Adipocyte (in vitro differentiated cells): ENCODE results near the gene VPS52.

Experiments used
- DNase-seq: peaks from one replicate; pipeline ENCODE4 v3.0.0-alpha.2; 2015; ENCODE audit warnings: low read depth
- H3K27me3 ChIP-seq: replicated peaks from 2 replicates; pipeline ENCODE4 v1.7.0; 2013; ENCODE audit warnings: mild to moderate bottlenecking, low read length, moderate library complexity; ENCODE audit not compliant: control insufficient read depth, insufficient read depth
- H3K36me3 ChIP-seq: 2 replicates; pipeline ENCODE4 v1.7.0; 2013; ENCODE audit warnings: low read length, mild to moderate bottlenecking, moderate library complexity; ENCODE audit not compliant: control insufficient read depth, insufficient read depth, severe bottlenecking
- H3K4me1 ChIP-seq: 2 replicates; pipeline ENCODE4 v1.7.0; 2013; ENCODE audit warnings: mild to moderate bottlenecking, low read length, moderate library complexity; ENCODE audit not compliant: control insufficient read depth, insufficient read depth
- H3K4me3 ChIP-seq: 2 replicates; pipeline ENCODE4 v1.7.0; 2013; ENCODE audit warnings: mild to moderate bottlenecking, low read length, moderate library complexity
- H3K9ac ChIP-seq: 2 replicates; pipeline ENCODE4 v1.7.0; 2013; ENCODE audit warnings: mild to moderate bottlenecking, low read length, moderate library complexity
- H3K9me3 ChIP-seq: 2 replicates; pipeline ENCODE4 v1.7.0; 2013; ENCODE audit warnings: mild to moderate bottlenecking, low read length, moderate library complexity; ENCODE audit not compliant: control insufficient read depth

The VPS52 gene

DNA sequence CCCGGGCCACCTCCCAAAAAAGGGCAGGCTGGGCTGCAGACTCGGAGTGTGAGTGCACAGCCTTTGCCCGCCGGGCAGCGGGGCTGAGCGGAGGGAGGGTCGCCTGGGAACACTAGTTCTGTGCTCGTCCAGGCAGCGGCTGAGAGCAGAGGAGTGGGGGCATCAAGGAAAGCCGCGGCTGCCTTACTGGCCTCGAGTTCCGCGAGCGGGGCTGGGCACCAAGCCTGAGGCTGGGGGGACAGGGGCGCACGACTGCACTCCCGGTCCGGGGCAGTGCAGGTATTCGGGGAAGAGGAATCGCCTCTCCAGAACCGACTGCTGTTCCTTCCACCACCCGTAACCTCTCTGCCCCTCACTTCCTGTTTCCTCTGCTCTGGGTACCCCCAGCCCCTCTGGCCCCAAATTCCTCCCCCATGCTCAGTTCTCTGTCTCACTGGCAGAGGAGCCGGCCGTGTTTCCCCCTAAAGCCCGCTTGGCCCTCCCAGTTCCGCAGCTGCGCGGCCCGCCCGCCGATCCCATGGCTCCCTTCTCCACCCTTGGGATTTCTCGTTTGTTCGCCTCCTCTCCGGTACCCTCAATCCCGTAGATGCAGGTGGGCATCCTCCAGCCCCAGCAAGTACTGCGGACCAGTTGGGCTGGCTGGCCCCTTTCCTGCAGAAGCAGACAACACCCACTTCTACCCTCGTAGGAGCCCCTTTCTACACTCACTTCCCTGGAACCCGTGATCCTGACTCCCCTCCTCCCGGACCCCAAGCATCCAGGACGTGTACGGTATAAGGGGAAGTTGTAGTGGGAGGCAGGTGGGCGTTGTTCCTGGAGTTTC, 58.3 kb downstream of the VPS52 start:
- peak overlapping the region; percentile 84 for H3K4me3 ChIP-seq
- H3K9me3 ChIP-seq = no peaks in the 10 kb centered on the region
- peaks cover 17% of the 10 kb centered on the region for H3K36me3 ChIP-seq
- peak overlapping the region; percentile 89 for H3K9ac ChIP-seq
- peak; percentile 53 for DNase-seq
- no peaks in the 10 kb centered on the region for H3K27me3 ChIP-seq
- H3K4me1 ChIP-seq = peaks cover 16% of the 10 kb centered on the region

DNA sequence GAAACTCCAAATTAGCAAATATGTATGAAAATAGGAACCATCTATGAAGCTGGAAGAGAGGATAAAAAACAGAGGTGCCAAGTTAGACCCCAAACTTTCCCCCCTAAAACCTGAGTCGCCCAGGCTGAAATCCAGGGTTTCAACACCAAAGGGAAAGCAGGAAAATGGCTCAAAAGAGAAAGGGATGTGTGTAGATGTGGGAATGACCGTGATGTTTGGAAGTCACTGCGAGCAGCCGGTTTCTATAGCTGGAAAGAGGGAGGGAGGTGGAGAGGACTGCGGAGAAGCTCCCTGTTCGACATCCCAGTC, 58.9 kb downstream of the VPS52 start:
- Histone ChIP-seq H3K27me3 (no peaks in the 10 kb centered on the region), H3K36me3 (peaks cover 17% of the 10 kb centered on the region), H3K4me1 (peaks cover 16% of the 10 kb centered on the region), H3K9me3 (no peaks in the 10 kb centered on the region), H3K9ac (peak overlapping the region; percentile 89), H3K4me3 (peak overlapping the region; percentile 84)
- no peak for DNase-seq

DNA sequence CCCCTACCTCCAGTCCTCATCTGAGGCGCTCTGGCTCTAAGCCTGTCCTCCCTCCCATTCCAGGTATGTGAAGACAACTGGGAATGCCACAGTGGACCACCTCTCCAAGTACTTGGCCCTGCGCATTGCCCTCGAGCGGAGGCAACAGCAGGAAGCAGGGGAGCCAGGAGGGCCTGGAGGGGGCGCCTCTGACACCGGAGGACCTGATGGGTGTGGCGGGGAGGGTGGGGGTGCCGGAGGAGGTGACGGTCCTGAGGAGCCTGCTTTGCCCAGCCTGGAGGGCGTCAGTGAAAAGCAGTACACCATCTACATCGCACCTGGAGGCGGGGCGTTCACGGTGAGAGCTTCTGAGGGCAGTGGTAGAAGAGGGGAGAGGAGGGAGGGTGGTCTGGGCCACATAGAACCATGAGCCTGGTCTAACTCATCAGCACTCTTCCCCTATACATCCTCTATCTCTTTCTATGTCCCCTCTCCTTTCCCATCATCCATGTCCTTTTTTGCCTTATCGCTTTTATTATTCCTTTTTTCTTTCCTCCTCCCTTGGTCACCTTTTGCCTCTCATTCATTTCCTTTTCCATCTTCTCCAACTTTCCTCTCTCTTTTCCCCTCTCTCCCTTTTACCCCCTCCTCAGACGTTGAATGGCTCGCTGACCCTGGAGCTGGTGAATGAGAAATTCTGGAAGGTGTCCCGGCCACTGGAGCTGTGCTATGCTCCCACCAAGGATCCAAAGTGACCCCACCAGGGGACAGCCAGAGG, 59.8 kb downstream of the VPS52 start:
- H3K9ac ChIP-seq = peak overlapping the region; percentile 89
- no peak for DNase-seq
- peaks cover 17% of the 10 kb centered on the region for H3K36me3 ChIP-seq
- H3K4me1 ChIP-seq = peaks cover 21% of the 10 kb centered on the region
- H3K4me3 ChIP-seq = no peak overlapping the region
- no peaks in the 10 kb centered on the region for H3K27me3 ChIP-seq
- no peaks in the 10 kb centered on the region for H3K9me3 ChIP-seq

DNA sequence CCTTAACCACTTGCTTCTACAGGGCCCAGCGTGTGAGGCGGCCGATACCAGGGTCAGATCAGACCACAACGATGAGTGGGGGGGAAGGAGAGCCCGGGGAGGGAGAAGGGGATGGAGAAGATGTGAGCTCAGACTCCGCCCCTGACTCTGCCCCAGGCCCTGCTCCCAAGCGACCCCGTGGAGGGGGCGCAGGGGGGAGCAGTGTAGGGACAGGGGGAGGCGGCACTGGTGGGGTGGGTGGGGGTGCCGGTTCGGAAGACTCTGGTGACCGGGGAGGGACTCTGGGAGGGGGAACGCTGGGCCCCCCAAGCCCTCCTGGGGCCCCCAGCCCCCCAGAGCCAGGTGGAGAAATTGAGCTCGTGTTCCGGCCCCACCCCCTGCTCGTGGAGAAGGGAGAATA, 60.5 kb downstream of the VPS52 start:
- H3K27me3 ChIP-seq = no peaks in the 10 kb centered on the region
- no peak for DNase-seq
- peaks cover 25% of the 10 kb centered on the region for H3K4me1 ChIP-seq
- peaks cover 17% of the 10 kb centered on the region for H3K36me3 ChIP-seq
- no peaks in the 10 kb centered on the region for H3K9me3 ChIP-seq
- no peak overlapping the region for H3K4me3 ChIP-seq
- no peak overlapping the region for H3K9ac ChIP-seq

DNA sequence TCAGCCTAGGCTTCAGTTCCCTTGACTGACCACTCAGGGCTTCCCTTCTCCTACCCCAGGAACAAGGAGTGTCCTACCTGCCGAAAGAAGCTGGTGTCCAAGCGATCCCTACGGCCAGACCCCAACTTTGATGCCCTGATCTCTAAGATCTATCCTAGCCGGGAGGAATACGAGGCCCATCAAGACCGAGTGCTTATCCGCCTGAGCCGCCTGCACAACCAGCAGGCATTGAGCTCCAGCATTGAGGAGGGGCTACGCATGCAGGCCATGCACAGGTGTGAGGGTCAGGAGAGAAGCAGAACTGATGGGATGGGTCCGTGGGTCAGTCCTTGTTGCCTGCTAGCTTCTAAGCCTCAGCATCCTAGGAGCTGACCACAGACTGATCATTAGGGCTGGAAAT, 61.8 kb downstream of the VPS52 start:
- no peaks in the 10 kb centered on the region for H3K9me3 ChIP-seq
- DNase-seq = no peak
- H3K27me3 ChIP-seq = no peaks in the 10 kb centered on the region
- H3K36me3 ChIP-seq = peaks cover 17% of the 10 kb centered on the region
- H3K4me3 ChIP-seq = no peak overlapping the region
- peaks cover 35% of the 10 kb centered on the region for H3K4me1 ChIP-seq
- no peak overlapping the region for H3K9ac ChIP-seq

DNA sequence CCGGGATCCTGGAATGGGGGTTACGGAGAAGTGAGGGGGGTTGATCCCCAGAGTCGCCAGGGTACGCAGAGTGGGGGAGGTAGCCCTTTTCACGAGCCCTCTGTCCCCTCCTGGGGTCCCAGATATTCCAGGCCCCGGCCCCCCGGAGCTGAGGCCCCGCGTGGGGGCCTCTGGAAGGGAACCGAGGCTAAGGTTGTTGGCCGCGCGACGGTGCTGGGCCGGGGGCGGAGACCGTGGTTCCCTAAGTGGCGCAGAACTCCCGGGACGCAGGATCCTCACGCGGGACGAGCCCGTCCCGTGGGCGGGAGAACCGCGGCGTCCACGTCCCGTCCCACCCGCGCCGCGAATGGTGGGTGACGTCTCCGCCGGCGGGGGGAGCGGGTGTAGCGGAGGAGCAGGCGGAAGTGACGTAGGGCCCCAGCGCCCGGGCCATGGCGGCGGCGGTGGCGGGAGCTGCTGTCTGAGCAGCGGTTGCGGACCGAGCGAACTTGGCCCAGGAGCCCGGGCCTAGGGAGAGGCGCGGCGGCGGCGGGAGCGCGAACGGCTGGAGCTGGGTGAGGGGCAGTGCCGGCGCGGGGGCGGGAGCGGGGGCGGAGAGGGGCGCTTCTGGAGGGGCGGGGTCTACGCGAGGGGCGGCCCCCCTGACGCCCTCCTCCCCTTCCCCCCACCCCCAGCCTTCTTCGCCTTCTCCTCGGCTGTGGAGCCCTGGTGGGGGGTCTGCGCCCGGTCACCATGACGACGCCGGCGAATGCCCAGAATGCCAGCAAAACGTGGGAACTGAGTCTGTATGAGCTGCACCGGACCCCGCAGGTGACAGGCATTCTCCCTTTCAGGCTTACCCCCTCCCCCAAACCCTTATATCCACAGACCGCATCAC, 63.3 kb downstream of the VPS52 start, which contains the start of gene RING1:
Gene RING1 (plus strand): TSS at position 410 of the 877 bp plus-strand sequence. CDS start 323 bp downstream, at position 733.
- Histone ChIP-seq H3K4me1 (peaks cover 43% of the 10 kb centered on the region), H3K36me3 (peaks cover 25% of the 10 kb centered on the region), H3K27me3 (no peaks in the 10 kb centered on the region), H3K9me3 (no peaks in the 10 kb centered on the region), H3K4me3 (peak within 1 kb of the TSS; percentile 95), H3K9ac (peak within 1 kb of the TSS; percentile 99)
- DNase-seq = peak; percentile 96

DNA sequence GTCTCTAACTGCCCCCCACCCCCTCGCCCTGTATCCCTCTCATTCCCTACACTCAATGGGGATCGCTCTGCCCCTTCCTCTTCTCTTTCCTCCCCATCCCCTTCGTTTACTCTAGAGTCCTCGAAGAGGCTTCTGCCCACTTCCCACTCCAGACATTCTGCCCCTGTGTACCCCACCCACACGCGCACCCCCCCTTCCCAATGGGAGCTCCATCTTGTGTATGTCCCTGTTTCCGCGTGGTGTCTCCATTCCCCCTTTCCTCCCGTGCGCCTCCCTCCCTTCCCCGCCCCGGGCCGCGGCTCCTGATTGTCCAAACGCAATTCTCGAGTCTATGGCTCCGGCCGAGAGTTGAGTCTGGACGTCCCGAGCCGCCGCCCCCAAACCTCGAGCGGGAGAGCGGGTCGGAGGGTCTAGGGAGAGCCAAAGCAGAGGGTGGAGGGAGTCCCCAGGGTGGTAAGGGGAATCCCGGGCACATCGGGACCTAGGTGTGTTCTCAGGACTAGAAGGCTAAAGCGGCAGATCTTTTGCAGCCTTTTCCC, 64.1 kb downstream of the VPS52 start:
- peaks cover 45% of the 10 kb centered on the region for H3K4me1 ChIP-seq
- no peaks in the 10 kb centered on the region for H3K9me3 ChIP-seq
- DNase-seq = peak; percentile 87

DNA sequence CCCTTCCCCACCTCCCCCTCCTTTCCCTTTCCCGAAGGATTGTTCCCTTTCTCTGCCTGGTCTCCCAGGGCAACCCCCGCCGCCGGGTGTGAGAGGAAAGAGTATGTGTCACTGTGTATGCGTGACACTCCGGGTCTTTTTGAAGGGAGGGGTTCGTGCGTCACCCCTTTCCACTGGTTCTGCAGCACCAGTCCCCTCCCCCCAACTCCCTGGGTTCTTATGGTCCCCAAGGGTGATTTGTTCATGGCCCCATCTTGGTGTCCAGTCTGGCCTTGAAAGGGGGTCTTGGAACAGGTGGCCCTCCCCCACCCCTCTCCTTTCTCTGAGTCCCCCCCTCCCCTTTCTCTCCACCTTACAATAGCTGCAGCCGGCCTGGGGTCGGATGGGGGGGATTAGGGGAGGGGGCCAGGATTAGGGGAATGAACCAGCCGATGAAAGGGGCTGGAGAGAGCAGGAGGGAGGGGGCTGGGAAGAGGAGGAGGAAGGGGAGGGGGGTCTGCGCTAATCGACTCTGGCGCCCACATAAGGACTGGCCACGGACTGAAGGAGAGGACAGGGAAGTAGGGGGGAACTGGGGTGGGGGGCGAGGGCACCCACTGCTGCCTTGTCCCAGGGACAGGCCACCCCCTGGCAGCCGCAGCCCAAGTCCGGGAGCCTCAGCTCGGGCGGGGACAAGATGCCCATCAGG, 64.7 kb downstream of the VPS52 start:
- Histone ChIP-seq H3K9ac (peak overlapping the region; percentile 99), H3K4me3 (peak overlapping the region; percentile 95), H3K4me1 (peaks cover 48% of the 10 kb centered on the region), H3K36me3 (peaks cover 38% of the 10 kb centered on the region), H3K27me3 (no peaks in the 10 kb centered on the region), H3K9me3 (no peaks in the 10 kb centered on the region)
- peak; percentile 47 for DNase-seq

More for the DNA sequence above, 64.1 kb downstream of the VPS52 start:
- Histone ChIP-seq H3K9ac (peak overlapping the region; percentile 99), H3K4me3 (peak overlapping the region; percentile 95), H3K27me3 (no peaks in the 10 kb centered on the region), H3K36me3 (peaks cover 32% of the 10 kb centered on the region)

DNA sequence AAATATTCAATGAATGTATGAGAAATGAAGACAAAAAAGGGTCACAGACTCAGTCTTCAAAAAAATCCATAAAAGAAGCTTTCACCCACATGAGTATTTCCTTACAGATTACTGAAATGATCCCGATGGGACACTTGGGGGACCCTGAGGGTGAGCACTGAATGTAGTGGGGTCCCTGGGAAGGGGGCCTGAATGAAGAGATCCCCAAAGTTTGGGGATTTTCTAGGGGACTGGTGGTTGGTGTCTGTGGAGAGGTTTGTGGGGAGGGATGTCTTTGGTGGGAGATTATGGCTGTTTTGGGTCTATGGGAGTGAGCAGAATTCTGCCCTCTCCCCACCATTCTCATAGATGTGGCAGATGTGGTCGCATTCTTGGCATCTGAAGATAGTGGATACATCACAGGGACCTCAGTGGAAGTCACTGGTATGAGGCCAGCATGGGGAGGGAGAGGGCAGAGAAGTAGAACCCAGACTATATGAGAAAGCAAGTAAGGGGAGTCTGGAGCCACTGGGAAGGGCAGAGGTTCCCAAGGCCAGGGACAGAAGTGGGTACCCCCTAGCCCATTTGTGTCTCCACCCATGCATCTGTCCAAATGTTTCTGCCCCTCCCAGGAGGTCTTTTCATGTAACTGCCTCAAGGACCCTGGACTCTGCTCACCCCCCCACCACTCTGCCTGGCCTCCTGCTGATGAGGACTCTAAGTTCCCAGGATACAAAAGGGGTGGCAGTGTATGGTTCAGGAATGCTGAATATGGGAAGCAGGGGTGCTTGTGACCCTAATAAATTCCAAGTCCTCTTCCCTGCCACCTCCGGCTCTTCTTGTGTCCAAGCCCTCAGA, 65.4 kb downstream of the VPS52 start:
- H3K9me3 ChIP-seq = no peaks in the 10 kb centered on the region
- peaks cover 53% of the 10 kb centered on the region for H3K4me1 ChIP-seq
- H3K27me3 ChIP-seq = no peaks in the 10 kb centered on the region
- no peak overlapping the region for H3K4me3 ChIP-seq
- no peak overlapping the region for H3K9ac ChIP-seq
- H3K36me3 ChIP-seq = peaks cover 42% of the 10 kb centered on the region
- DNase-seq = no peak
